Caco-2 (cell line): ENCODE data around the gene FNDC3B. TPM values are rescaled to one million over a fixed set of nuclear protein-coding genes. Genes with fewer than 3 reads are reported as not detected.
A peak's percentile ranks its signal among the peaks of the same experiment; 100 is the strongest.

Experiments
- BruUV-seq: library from RNA; stranded (reverse); fragments of 400-500 nt; replicated peaks from 2 replicates; lab custom pipeline; 2021; lab: Mats Ljungman, UMichigan
- CTCF ChIA-PET: fragments of 300-600 bp; sonication (Branson Sonifier 250); formaldehyde crosslinking; loops from one replicate; lab custom pipeline; 2022; ENCODE audit warnings: antibody characterized with exemption; lab: Charles Lee
- POLR2A ChIA-PET: fragments of 300-600 bp; sonication (Branson Sonifier 250); formaldehyde crosslinking; loops from one replicate; lab custom pipeline; 2022; ENCODE audit warnings: antibody characterized with exemption; lab: Charles Lee
- DNase-seq, 2 experiments: peaks; one replicate each; pipeline versions ENCODE4 v3.0.0 to v3.0.0-alpha.2; 2020 to 2022
- H3K27me3 ChIP-seq: replicated peaks from 2 replicates; pipeline ENCODE4 v1.6.0; 2011; ENCODE audit warnings: low read length; ENCODE audit not compliant: control insufficient read depth, insufficient read depth
- H3K36me3 ChIP-seq: 2 replicates; pipeline ENCODE4 v1.5.1; 2011; ENCODE audit warnings: low read length; ENCODE audit not compliant: control insufficient read depth, insufficient read depth
- H3K4me1 ChIP-seq: fragments of 250-450 bp; sonication (Bioruptor Pico); 2 replicates; pipeline ENCODE4 v1.5.1; 2020; ENCODE audit warnings: mild to moderate bottlenecking
- H3K4me3 ChIP-seq: 2 replicates; pipeline ENCODE4 v1.5.1; 2011; ENCODE audit warnings: low read depth, mild to moderate bottlenecking, control low read depth, low read length
- H3K9me3 ChIP-seq: fragments of 250-450 bp; sonication (Bioruptor Pico); 2 replicates; pipeline ENCODE4 v1.5.1; 2020; ENCODE audit warnings: mild to moderate bottlenecking, moderate library complexity
- H3K27ac Mint-ChIP-seq: one replicate; pipeline ENCODE4 v1.8.0; 2022; ENCODE audit warnings: mixed read lengths; ENCODE audit not compliant: unreplicated experiment
- H3K27me3 Mint-ChIP-seq: one replicate; pipeline ENCODE4 v1.8.0; 2022; ENCODE audit warnings: mixed read lengths; ENCODE audit not compliant: insufficient read depth, unreplicated experiment
- H3K36me3 Mint-ChIP-seq: one replicate; pipeline ENCODE4 v1.8.0; 2022; ENCODE audit warnings: mild to moderate bottlenecking, mixed read lengths; ENCODE audit not compliant: insufficient read depth, unreplicated experiment
- H3K4me1 Mint-ChIP-seq: one replicate; pipeline ENCODE4 v1.8.0; 2022; ENCODE audit warnings: low read depth, mixed read lengths; ENCODE audit not compliant: unreplicated experiment
- H3K4me3 Mint-ChIP-seq: one replicate; pipeline ENCODE4 v1.8.0; 2022; ENCODE audit warnings: mild to moderate bottlenecking, moderate library complexity, mixed read lengths; ENCODE audit not compliant: unreplicated experiment
- H3K9me3 Mint-ChIP-seq: one replicate; pipeline ENCODE4 v1.8.0; 2022; ENCODE audit warnings: mixed read lengths; ENCODE audit not compliant: unreplicated experiment
- CTCF ChIP-seq, 2 experiments: fragments of 200-600 bp in 1 of 2; IDR thresholded peaks; 1 replicate in 1 of 2; 2 replicates in 1 of 2; pipeline versions ENCODE4 v1.5.1 to v1.8.0; 2011 to 2022; ENCODE audit warnings: antibody characterized with exemption in 1 of 2, control low read depth in 1 of 2, inconsistent platforms in 1 of 2, low read depth in 1 of 2, low read length in 1 of 2, mild to moderate bottlenecking in 1 of 2, moderate library complexity in 1 of 2; ENCODE audit not compliant: insufficient read depth in 1 of 2, severe bottlenecking in 1 of 2, unreplicated experiment in 1 of 2
- intact Hi-C: fragments of 100-400 bp; cut with micrococcal nuclease; formaldehyde crosslinking; loops from one replicate; pipeline ENCODE4 v1.10.0; 2022; ENCODE audit not compliant: unreplicated experiment
- total RNA-seq: library from RNA; stranded (reverse); gene quantifications from 2 replicates; pipeline ENCODE4 v1.2.3, GENCODE V29; 2022

FNDC3B gene
- total RNA-seq, 1 experiment from 2014 or later, result 59.8 TPM

- no peak for TF ChIP-seq CTCF (IDR thresholded peaks at IDR 0.05; ENCODE audit: insufficient read depth in 1 of 2, low read depth in 1 of 2, low read length in 1 of 2, severe bottlenecking in 1 of 2, unreplicated experiment in 1 of 2)
- no peaks in the 10 kb centered on the region; the same call in 1 of the 2 replicates for H3K36me3 ChIP-seq
- H3K27me3 Mint-ChIP-seq, result no peaks in the 10 kb centered on the region
- H3K9me3 Mint-ChIP-seq, result no peaks in the 10 kb centered on the region
- peaks cover 73% of the 10 kb centered on the region for H3K4me1 ChIP-seq
- DNase-seq, result no peak
- ChIA-PET CTCF (no interaction called here), POLR2A (no interaction called here)
- H3K4me1 Mint-ChIP-seq, result peaks cover 23% of the 10 kb centered on the region
- BruUV-seq, result no TSS peak
- no peak overlapping the region for H3K4me3 Mint-ChIP-seq
- H3K27me3 ChIP-seq, result no peaks in the 10 kb centered on the region
- intact Hi-C loops, result no loop called here
- H3K9me3 ChIP-seq, result no peaks in the 10 kb centered on the region
- H3K4me3 ChIP-seq, result no peak overlapping the region
- H3K27ac Mint-ChIP-seq, result peak overlapping the region; percentile 16
- peaks cover 18% of the 10 kb centered on the region for H3K36me3 Mint-ChIP-seq
These were observed 43.6 kb downstream of the FNDC3B start for GRCh38 chr3:172082820-172083513.

DNA sequence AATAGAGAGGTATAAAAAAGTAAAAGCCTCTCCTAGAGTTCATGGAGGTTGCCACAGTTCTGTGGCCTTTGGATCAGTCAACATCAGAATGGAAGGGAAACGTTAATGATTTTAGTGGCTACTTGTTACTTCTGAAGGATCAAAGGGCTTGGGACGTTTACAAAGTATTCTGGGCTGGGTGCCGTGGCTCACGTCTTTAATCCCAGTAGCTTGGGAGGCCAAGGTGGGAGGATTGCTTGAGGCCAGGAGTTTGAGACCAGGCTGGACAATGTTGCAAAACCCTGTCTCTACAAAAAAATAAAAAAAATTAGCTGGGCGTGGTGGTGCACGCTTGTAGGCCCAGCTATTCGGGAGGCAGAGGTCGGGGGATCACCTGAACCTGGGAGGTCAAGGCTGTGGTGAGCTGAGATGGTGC, 44.6 kb downstream of the FNDC3B start:
- no peak for TF ChIP-seq CTCF (IDR thresholded peaks at IDR 0.05; ENCODE audit: insufficient read depth in 1 of 2, low read depth in 1 of 2, low read length in 1 of 2, severe bottlenecking in 1 of 2, unreplicated experiment in 1 of 2)
- no TSS peak for BruUV-seq
- H3K4me3 Mint-ChIP-seq, result no peak overlapping the region
- intact Hi-C loops, result no loop called here
- no peaks in the 10 kb centered on the region for H3K9me3 Mint-ChIP-seq
- no peaks in the 10 kb centered on the region for H3K9me3 ChIP-seq
- H3K36me3 ChIP-seq, result no peaks in the 10 kb centered on the region; the same call in 1 of the 2 replicates
- CTCF ChIA-PET, result no interaction called here
- H3K4me1 ChIP-seq, result peaks cover 72% of the 10 kb centered on the region
- no peaks in the 10 kb centered on the region for H3K27me3 ChIP-seq
- H3K36me3 Mint-ChIP-seq, result peaks cover 18% of the 10 kb centered on the region
- POLR2A ChIA-PET, result no interaction called here
- H3K27me3 Mint-ChIP-seq, result no peaks in the 10 kb centered on the region
- H3K27ac Mint-ChIP-seq, result no peak overlapping the region
- H3K4me1 Mint-ChIP-seq, result peaks cover 21% of the 10 kb centered on the region
- no peak overlapping the region for H3K4me3 ChIP-seq
- DNase-seq, result no peak

GRCh38 chr3:172084871-172085556, 45.6 kb downstream of the FNDC3B start:
- no peak overlapping the region for H3K4me3 Mint-ChIP-seq
- Histone ChIP-seq H3K36me3 (no peaks in the 10 kb centered on the region; the same call in 1 of the 2 replicates), H3K9me3 (no peaks in the 10 kb centered on the region), H3K4me1 (peaks cover 62% of the 10 kb centered on the region), H3K27me3 (no peaks in the 10 kb centered on the region), H3K4me3 (no peak overlapping the region)
- intact Hi-C loops, result loop anchor here (1.0 kb wide), 1 partner anchor 11 kb away; no protein-coding TSS in a partner anchor
- peaks cover 17% of the 10 kb centered on the region for H3K4me1 Mint-ChIP-seq
- CTCF ChIA-PET, result no interaction called here
- H3K36me3 Mint-ChIP-seq, result peaks cover 18% of the 10 kb centered on the region
- H3K9me3 Mint-ChIP-seq, result no peaks in the 10 kb centered on the region
- no peaks in the 10 kb centered on the region for H3K27me3 Mint-ChIP-seq
- POLR2A ChIA-PET, result no interaction called here
- no TSS peak for BruUV-seq
- TF ChIP-seq CTCF (IDR thresholded peaks at IDR 0.05; ENCODE audit: insufficient read depth in 1 of 2, low read depth in 1 of 2, low read length in 1 of 2, severe bottlenecking in 1 of 2, unreplicated experiment in 1 of 2), result no peak
- no peak overlapping the region for H3K27ac Mint-ChIP-seq
- DNase-seq, result no peak
